Measurements from ENCODE around the gene ITSN2. TPM values are rescaled to one million over a fixed set of nuclear protein-coding genes. Genes with fewer than 3 reads are reported as not detected.

Gene ITSN2
- total and polyA plus RNA-seq, 4 donors = 10.1 to 32.4 (median 21.6) TPM

GRCh38 chr2:24247164-24247563 is 113.2 kb downstream of the ITSN2 start:
- no peak overlapping the region for H3K27ac ChIP-seq (ENCODE audit: low read depth in 1 of 2, low read length in 2 of 2)
- WGBS = 94% methylated on average over 1 of the region's 1 CpG

More at GRCh38 chr2:24247164-24247563, 113.2 kb downstream of the ITSN2 start:
- Histone ChIP-seq H3K4me3 (ENCODE audit: low read depth in 1 of 3, low read length in 3 of 3) (no peak overlapping the region), H3K4me1 (ENCODE audit: control insufficient read depth in 4 of 4, insufficient read depth in 4 of 4, low read length in 3 of 4) (peaks cover 0 to 11% (median 6%) of the 10 kb centered on the region in 4 donors), H3K9me3 (ENCODE audit: control insufficient read depth in 4 of 4, low read length in 3 of 4) (no peaks in the 10 kb centered on the region), H3K9ac (ENCODE audit: low read depth in 1 of 2, low read length in 2 of 2) (no peak overlapping the region), H3K27me3 (ENCODE audit: control insufficient read depth in 4 of 4, insufficient read depth in 4 of 4, low read length in 3 of 4) (no peaks in the 10 kb centered on the region), H3K36me3 (ENCODE audit: control insufficient read depth in 4 of 4, insufficient read depth in 3 of 4, low read depth in 1 of 4, low read length in 3 of 4) (peaks cover 4 to 39% (median 27%) of the 10 kb centered on the region in 4 donors)
- no peak for DNase-seq (ENCODE audit: low spot score)
- TF ChIP-seq, protein P1, sequence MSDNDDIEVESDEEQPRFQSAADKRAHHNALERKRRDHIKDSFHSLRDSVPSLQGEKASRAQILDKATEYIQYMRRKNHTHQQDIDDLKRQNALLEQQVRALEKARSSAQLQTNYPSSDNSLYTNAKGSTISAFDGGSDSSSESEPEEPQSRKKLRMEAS (IDR thresholded peaks at IDR 0.05) = no peak
- TF ChIP-seq CTCF (IDR thresholded peaks at IDR 0.05; ENCODE audit: low read depth, low read length, missing input control) = no peak
- TF ChIP-seq GABPA (IDR thresholded peaks at IDR 0.05 in 1 of 2, conservative IDR thresholded peaks at IDR 0.05 in 1 of 2) = no peak
- TF ChIP-seq, protein P2, sequence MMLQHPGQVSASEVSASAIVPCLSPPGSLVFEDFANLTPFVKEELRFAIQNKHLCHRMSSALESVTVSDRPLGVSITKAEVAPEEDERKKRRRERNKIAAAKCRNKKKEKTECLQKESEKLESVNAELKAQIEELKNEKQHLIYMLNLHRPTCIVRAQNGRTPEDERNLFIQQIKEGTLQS (IDR thresholded peaks at IDR 0.05) = no peak
- no peak for TF ChIP-seq TAF1 (conservative IDR thresholded peaks at IDR 0.05)
- no peak for TF ChIP-seq NR2F2 (IDR thresholded peaks at IDR 0.05)
- no peak for TF ChIP-seq FOXA1 (IDR thresholded peaks at IDR 0.05)
- TF ChIP-seq, protein P3, sequence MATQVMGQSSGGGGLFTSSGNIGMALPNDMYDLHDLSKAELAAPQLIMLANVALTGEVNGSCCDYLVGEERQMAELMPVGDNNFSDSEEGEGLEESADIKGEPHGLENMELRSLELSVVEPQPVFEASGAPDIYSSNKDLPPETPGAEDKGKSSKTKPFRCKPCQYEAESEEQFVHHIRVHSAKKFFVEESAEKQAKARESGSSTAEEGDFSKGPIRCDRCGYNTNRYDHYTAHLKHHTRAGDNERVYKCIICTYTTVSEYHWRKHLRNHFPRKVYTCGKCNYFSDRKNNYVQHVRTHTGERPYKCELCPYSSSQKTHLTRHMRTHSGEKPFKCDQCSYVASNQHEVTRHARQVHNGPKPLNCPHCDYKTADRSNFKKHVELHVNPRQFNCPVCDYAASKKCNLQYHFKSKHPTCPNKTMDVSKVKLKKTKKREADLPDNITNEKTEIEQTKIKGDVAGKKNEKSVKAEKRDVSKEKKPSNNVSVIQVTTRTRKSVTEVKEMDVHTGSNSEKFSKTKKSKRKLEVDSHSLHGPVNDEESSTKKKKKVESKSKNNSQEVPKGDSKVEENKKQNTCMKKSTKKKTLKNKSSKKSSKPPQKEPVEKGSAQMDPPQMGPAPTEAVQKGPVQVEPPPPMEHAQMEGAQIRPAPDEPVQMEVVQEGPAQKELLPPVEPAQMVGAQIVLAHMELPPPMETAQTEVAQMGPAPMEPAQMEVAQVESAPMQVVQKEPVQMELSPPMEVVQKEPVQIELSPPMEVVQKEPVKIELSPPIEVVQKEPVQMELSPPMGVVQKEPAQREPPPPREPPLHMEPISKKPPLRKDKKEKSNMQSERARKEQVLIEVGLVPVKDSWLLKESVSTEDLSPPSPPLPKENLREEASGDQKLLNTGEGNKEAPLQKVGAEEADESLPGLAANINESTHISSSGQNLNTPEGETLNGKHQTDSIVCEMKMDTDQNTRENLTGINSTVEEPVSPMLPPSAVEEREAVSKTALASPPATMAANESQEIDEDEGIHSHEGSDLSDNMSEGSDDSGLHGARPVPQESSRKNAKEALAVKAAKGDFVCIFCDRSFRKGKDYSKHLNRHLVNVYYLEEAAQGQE (IDR thresholded peaks at IDR 0.05) = no peak
- no peak for TF ChIP-seq ZBTB33 (IDR thresholded peaks at IDR 0.05)
- no peak for TF ChIP-seq RXRA (IDR thresholded peaks at IDR 0.05)
- no peak for TF ChIP-seq YY1 (IDR thresholded peaks at IDR 0.05)
- no peak for TF ChIP-seq EGR1 (IDR thresholded peaks at IDR 0.05; ENCODE audit: low read depth in 2 of 2)
- TF ChIP-seq JUND (IDR thresholded peaks at IDR 0.05) = no peak
